ENCODE results near the gene CD22.

The CD22 gene

GRCh38 chr19:35341006-35341405, 12.0 kb downstream of the CD22 start:
- DNase-seq = no peak

GRCh38 chr19:35341565-35342225, 12.7 kb downstream of the CD22 start:
- DNase-seq = no peak

- DNase-seq = no peak
Measured at GRCh38 chr19:35342430-35342829, 13.4 kb downstream of the CD22 start.

- DNase-seq = no peak
Measured at GRCh38 chr19:35344511-35345031, 15.6 kb downstream of the CD22 start.

GRCh38 chr19:35345671-35346111, 16.7 kb downstream of the CD22 start:
- no peak for DNase-seq

- DNase-seq = no peak
Measured at GRCh38 chr19:35346193-35347052, 17.4 kb downstream of the CD22 start.

GRCh38 chr19:35347171-35347929, 18.4 kb downstream of the CD22 start, which contains the start of gene FFAR1:
Gene FFAR1, plus strand, starts transcription at chr19:35347902. Its CDS starts 3,650 bp downstream, at chr19:35351552.
- DNase-seq = peak in 2 of 56 donors; percentile 2 to 25

- DNase-seq = no peak
Measured at GRCh38 chr19:35347930-35348298, 18.9 kb downstream of the CD22 start.

- no peak for DNase-seq
Measured at GRCh38 chr19:35348911-35349611, 20.1 kb downstream of the CD22 start.

- DNase-seq = no peak
Measured at GRCh38 chr19:35349614-35350521, 20.9 kb downstream of the CD22 start.

- no peak for DNase-seq
Measured at GRCh38 chr19:35350591-35350990, 21.6 kb downstream of the CD22 start.

GRCh38 chr19:35351411-35352176, 22.6 kb downstream of the CD22 start:
- no peak for DNase-seq

- no peak for DNase-seq
Measured at GRCh38 chr19:35352177-35352447, 23.1 kb downstream of the CD22 start.

GRCh38 chr19:35352448-35353304, 23.7 kb downstream of the CD22 start:
- DNase-seq = peak in 51 of 56 donors; percentile 14 to 87 (median 46)

GRCh38 chr19:35353635-35354034, 24.6 kb downstream of the CD22 start:
- DNase-seq = no peak

GRCh38 chr19:35354898-35355297, 25.9 kb downstream of the CD22 start:
- DNase-seq = no peak

- no peak for DNase-seq
Measured at GRCh38 chr19:35355791-35356460, 26.9 kb downstream of the CD22 start.
